EH (cell line): ENCODE data around the gene ZNF200.
A peak's percentile ranks its signal among the peaks of the same experiment; 100 is the strongest.
"Not testable (repeated sequence)": the region's sequence is repeated elsewhere in the genome, so short reads cannot be mapped to it uniquely, and the experiment has no call there.

Source experiments
- DNase-seq: peaks from one replicate; pipeline ENCODE4 v3.0.0-alpha.2; 2015; ENCODE audit warnings: low read depth

ZNF200 gene

GRCh38 chr16:3198334-3199072 is 36.5 kb downstream of the ZNF200 start:
- no peak for DNase-seq

GRCh38 chr16:3197694-3198333 is 37.1 kb downstream of the ZNF200 start:
- DNase-seq, result not testable (repeated sequence)

GRCh38 chr16:3195975-3196374 is 39.0 kb downstream of the ZNF200 start:
- DNase-seq, result no peak

DNA sequence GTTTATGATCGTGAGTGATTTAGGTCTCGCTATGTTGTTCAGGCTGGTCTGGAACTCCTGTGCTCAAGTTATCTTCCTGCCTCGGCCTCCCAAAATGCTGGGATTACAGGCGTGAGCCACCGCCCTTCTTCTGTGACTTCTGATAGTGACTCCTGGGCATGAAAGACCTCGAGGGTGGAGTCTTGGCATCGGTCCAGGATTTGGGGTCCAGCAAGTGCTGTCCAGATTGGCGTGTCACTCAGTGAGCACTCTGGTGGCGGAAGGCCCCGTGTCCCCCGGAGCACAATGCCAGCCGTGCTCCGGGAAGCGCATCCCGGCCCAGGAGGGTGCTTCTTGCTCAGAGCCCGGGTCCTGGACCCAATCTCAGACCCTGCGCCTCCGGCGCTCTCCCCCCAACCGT is 40.2 kb downstream of the ZNF200 start:
- no peak for DNase-seq

GRCh38 chr16:3193221-3194212 is 41.4 kb downstream of the ZNF200 start:
- DNase-seq, result no peak

DNA sequence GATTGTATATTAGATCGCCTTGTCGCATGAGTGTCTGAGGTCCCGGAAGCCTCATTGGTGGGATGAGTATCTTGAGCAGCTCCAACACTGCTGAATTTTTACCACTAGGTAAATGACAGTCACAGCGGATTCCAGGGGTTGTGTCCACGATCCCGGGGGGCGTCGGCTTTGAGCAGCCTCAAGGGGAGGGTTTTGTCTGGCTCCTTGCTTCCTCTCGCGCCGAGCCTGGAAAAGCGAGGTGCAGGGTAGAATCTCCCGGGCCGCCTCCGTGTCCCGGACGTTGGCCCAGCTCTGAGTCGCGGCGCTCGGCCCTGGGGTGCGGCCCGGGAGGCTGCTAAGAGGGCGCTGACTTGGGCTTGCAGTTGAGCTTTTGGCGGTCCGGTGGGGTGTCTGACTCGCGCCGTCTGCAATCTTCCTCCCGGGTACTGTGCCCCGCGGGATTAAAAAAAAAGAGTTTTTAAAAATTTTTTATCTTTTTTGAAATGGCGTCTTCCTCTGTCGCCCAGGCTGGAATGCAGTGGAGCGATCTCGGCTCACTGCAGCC is 42.4 kb downstream of the ZNF200 start:
- DNase-seq, result no peak

DNA sequence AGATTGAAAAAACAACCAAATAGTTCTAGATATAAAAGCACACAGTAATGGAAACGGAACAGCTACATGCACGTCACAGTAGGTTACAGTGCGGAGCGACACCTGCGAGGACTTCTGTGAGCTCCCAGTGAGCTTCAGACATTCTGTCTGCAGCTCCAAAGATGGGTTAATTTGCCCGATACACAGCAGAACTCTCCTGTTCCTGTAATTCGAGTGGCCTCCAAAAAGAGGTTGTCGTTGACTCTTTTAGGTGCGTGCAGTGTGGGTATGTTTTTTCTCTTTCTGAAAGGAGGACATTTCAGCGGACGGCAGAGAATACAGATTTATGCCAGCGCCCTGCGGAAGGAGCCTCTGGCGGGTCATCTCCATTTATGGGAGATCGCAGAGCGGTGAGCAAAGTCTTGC is 44.0 kb downstream of the ZNF200 start:
- DNase-seq, result no peak

DNA sequence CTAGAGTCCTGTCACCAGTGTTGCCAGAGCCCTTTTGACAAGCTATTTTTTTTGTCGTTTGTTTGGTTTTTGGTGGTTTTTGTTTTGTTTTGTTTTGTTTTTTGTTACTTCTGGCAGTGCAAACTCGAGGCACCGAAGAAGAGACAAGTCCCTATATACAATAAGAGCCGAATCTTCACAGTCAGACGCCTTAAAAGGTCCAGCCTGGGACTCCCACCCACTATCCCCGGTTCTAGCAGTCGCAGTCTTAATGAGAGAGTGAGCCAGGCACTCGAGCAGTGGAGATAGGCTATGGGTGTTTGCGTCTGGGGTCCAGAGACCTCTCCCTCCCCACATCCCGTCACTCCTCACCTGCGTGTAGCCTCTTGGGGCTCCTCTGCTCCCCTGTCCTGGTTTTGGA is 45.1 kb downstream of the ZNF200 start:
- DNase-seq, result no peak

DNA sequence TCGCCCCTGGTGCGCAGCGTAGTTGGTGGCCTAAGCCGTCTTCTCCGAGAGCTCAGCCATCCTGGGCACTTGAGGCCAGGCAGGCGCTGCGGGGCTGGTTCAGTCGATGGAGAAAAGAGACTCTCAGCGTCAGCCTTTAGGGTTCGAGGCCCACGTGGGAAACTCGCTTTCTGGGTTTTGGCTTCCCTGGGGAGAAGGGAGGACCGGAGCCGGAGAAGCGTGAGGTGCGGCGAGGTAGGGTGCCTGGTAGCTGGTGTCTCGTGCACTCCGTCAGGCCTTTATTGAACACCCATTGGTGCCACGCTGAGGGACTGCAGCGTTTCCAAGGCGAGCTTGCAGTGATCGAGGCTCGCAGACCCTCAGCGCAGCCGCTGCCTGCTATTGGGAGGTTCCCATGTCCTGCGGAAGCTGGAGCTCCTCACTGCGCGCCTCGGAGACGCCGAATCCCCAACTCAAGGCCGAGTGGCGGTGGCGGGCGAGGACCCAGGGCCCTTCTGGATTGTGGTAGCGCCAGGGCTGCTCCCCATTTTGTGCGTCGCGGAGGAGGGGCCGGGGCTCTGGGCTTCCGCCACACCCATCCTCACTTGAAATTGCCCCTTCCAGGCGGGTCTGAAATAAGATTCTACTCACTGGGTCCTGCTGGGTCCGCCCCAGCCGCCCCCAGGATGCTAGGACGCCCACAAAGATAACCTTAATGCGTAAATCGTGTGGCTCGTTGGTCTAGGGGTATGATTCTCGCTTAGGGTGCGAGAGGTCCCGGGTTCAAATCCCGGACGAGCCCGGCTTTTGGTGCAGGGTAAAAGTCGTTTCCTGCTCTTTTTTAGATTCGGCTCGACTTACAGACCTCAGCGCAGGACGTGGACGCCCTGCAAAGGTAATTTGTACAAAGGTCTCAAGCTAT is 45.8 kb downstream of the ZNF200 start:
- peak; percentile 75 for DNase-seq

DNA sequence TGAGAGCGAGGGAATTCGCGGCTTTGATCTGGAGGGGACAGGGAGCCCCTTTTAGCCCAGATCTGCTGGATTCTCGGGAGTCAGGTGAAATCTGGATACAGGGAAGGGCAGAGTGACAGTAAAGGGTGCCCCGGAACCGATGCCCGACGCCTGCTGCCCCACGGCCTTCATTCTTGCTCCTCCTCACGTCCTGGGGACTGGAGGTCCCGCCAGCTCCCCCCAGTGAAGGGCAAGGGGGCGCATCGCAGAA is 46.4 kb downstream of the ZNF200 start:
- no peak for DNase-seq

DNA sequence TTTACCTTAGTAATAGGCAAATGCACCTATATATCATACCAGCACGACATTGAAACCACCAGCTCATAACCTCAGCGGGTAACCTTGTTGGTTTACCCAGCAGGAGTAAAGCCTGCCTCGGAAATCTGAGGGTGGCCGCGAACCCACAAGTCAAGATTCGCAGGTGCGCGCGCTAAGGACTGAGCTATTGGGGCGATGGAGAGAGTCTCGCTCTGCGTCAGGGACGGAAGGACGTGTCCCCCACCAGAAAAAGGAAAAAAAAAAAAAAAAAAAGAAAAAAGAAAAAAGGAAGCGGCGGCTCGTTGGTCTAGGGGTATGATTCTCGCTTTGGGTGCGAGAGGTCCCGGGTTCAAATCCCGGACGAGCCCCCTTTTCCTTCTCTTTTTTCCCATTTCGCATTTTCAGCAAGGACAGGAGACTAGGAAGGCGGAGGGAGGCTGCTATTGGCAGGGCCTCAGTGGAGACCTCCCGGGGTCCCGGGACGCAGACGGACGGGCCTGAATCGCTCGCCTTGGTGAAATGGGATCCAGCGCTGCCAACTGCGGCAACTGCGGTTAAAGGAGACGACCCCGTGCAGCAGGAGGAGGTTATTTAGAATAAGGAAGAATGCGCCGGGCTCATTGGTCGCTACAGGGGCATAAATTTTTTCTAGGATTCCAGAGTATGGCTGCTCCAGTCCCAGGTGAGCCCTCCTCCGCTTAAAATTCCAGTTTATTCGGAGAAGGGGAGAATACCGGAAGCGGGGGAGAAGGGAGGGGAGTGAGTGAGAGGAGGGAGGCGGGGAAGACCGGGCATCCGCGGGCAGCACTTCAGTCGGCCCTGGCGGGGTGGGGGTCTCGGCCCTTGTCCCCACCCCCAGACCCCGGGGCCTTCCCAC is 46.9 kb downstream of the ZNF200 start, which contains the start of gene OR1F1:
TSS of gene OR1F1 (plus strand) at position 407 of the 877 bp plus-strand sequence.
- DNase-seq, result peak; percentile 63

GRCh38 chr16:3186946-3187690 is 47.8 kb downstream of the ZNF200 start:
- DNase-seq, result no peak

DNA sequence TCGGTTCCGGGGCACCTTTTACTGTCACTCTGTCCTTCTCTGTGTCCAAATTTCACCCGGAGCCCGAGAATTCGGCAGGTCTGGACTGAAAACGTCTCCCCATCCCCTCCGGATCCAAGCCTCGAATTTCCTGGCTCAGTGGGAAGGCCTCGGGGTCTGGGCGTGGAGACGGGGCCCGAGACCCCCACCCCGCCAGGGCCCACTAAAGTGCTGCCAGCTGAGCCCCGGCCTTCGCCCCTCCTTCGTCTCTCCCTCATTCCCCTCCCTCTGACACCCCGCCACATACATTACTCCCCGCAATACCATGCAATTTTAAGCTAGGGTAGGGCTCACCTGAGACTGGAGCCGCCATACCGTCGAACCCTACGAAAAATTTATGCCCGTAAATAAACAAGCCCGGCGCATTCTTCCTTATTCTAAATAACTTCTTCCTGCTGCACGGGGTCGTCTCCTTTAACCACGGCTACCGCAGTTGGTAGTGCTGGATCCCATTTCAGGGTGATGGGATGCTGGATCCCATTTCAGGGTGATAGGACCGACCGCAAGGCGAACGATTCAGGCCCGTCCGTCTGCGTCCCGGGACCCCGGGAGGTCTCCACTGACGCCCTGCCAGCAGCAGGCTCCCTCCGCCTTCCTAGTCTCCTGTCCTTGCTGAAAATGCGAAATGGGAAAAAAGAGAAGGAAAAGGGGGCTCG is 51.4 kb downstream of the ZNF200 start:
- DNase-seq, result no peak

- peak; percentile 74 for DNase-seq
These were observed 52.1 kb downstream of the ZNF200 start for GRCh38 chr16:3182608-3183444.

DNA sequence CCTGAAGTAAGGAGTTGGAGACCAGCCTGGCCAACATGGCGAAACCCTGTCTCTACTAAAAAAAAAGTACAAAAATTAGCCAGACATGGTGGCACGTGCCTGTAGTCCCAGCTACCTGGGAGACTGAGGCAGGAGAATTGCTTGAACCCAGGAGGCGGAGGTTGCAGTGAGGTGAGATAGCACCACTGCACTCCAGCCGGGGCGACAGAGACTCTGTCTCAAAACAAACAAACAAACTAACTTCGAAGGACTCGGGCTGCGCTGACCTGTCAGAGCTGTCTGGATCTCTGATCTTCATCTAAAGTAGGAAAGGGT is 52.7 kb downstream of the ZNF200 start:
- DNase-seq, result not testable (repeated sequence)

DNA sequence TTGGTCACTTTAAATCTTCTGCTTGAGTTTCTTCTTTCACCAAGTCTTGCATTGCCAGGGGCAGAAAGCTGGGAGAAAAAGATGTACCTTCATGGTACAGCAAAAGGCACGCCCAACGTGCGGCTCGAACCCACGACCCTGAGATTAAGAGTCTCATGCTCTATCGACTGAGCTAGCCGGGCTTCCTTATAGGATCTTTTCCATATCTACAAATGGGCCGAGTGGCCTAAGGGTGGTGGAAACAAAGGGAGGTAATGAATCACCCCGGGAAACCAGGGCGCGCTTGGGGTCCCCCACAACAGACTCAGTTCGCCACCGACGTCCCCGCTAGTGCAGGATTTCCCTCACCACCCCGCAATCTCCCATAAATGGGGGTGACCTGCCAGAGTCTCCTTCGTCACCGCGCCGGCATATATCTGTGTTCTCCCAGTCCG is 54.5 kb downstream of the ZNF200 start:
- DNase-seq, result no peak

- no peak for DNase-seq
These were observed 55.3 kb downstream of the ZNF200 start for GRCh38 chr16:3179651-3180050.
